HG03558 (cell line): Measurements from ENCODE around the gene CLTRN.
"Not testable (repeated sequence)": the region's sequence is repeated elsewhere in the genome, so short reads cannot be mapped to it uniquely, and the experiment has no call there.

Experiments
- ATAC-seq: cut with Tn5 transposase; IDR thresholded peaks from one replicate; pipeline ENCODE4 v1.9.1; 2021; ENCODE audit warnings: moderate number of reproducible peaks; ENCODE audit not compliant: unreplicated experiment; ENCODE audit errors: extremely low read depth

The CLTRN gene

GRCh38 chrX:15654804-15655203 lies 9.8 kb downstream of the CLTRN start:
- ATAC-seq, result not testable (repeated sequence)

- ATAC-seq, result no peak
These were observed 10.6 kb downstream of the CLTRN start for GRCh38 chrX:15653961-15654360.

- not testable (repeated sequence) for ATAC-seq
These were observed 17.1 kb downstream of the CLTRN start for GRCh38 chrX:15647510-15647909.

GRCh38 chrX:15646543-15646942 lies 18.1 kb downstream of the CLTRN start:
- ATAC-seq, result no peak

GRCh38 chrX:15646031-15646430 lies 18.6 kb downstream of the CLTRN start:
- no peak for ATAC-seq

- no peak for ATAC-seq
These were observed 19.3 kb downstream of the CLTRN start for GRCh38 chrX:15645266-15645665.

GRCh38 chrX:15644560-15644872 lies 20.1 kb downstream of the CLTRN start:
- ATAC-seq, result no peak

GRCh38 chrX:15643786-15644559 lies 20.6 kb downstream of the CLTRN start:
- no peak for ATAC-seq

GRCh38 chrX:15631637-15632036 lies 33.0 kb downstream of the CLTRN start:
- no peak for ATAC-seq

GRCh38 chrX:15623054-15623453 lies 41.6 kb downstream of the CLTRN start:
- no peak for ATAC-seq

GRCh38 chrX:15619053-15619755 lies 45.4 kb downstream of the CLTRN start:
- ATAC-seq, result no peak

- ATAC-seq, result no peak
These were observed 47.5 kb downstream of the CLTRN start for GRCh38 chrX:15617111-15617510.

- no peak for ATAC-seq
These were observed 48.1 kb downstream of the CLTRN start for GRCh38 chrX:15616531-15616930.

GRCh38 chrX:15607067-15607466 lies 57.5 kb downstream of the CLTRN start:
- ATAC-seq, result no peak

GRCh38 chrX:15606136-15606535 lies 58.5 kb downstream of the CLTRN start:
- ATAC-seq, result no peak

- ATAC-seq, result no peak
These were observed 59.4 kb downstream of the CLTRN start for GRCh38 chrX:15605226-15605625.

GRCh38 chrX:15602761-15603160 lies 61.8 kb downstream of the CLTRN start:
- ATAC-seq, result no peak

GRCh38 chrX:15601932-15602331 lies 62.7 kb downstream of the CLTRN start:
- ATAC-seq, result no peak

GRCh38 chrX:15600745-15601144 lies 63.9 kb downstream of the CLTRN start, which contains the start of gene ACE2:
TSS of gene ACE2 (minus strand) at chrX:15600960. CDS start at chrX:15600911, 49 bp downstream.
- ATAC-seq, result no peak

- ATAC-seq, result no peak
These were observed 64.6 kb downstream of the CLTRN start for GRCh38 chrX:15600049-15600448.

- no peak for ATAC-seq
These were observed 65.1 kb downstream of the CLTRN start for GRCh38 chrX:15599461-15599860.

- ATAC-seq, result no peak
These were observed 66.6 kb downstream of the CLTRN start for GRCh38 chrX:15598026-15598425.
